ENCODE measurements around the gene NHEJ1. TPM values are rescaled to one million over a fixed set of nuclear protein-coding genes. Genes with fewer than 3 reads are reported as not detected.

Gene NHEJ1
- total and polyA plus RNA-seq, 4 donors: 6.1 to 13.5 (median 9.9) TPM

GRCh38 chr2:219109471-219109870 lies 51.1 kb downstream of the NHEJ1 start:
- H3K27ac ChIP-seq (ENCODE audit: low read depth in 1 of 2, low read length in 2 of 2): no peak overlapping the region
- WGBS: 70% methylated on average over 3 of the region's 3 CpGs
- DNase-seq (ENCODE audit: low spot score): no peak

GRCh38 chr2:219107758-219108157 lies 52.9 kb downstream of the NHEJ1 start:
- Histone ChIP-seq H3K4me1 (ENCODE audit: control insufficient read depth in 4 of 4, insufficient read depth in 4 of 4, low read length in 3 of 4) (peaks cover 3 to 25% (median 19%) of the 10 kb centered on the region in 4 donors), H3K9ac (ENCODE audit: low read depth in 1 of 2, low read length in 2 of 2) (no peak overlapping the region)

More at GRCh38 chr2:219109471-219109870, 51.1 kb downstream of the NHEJ1 start:
- Histone ChIP-seq H3K9ac (ENCODE audit: low read depth in 1 of 2, low read length in 2 of 2) (no peak overlapping the region), H3K4me1 (ENCODE audit: control insufficient read depth in 4 of 4, insufficient read depth in 4 of 4, low read length in 3 of 4) (peaks cover 3 to 34% (median 19%) of the 10 kb centered on the region in 4 donors), H3K36me3 (ENCODE audit: control insufficient read depth in 4 of 4, insufficient read depth in 3 of 4, low read depth in 1 of 4, low read length in 3 of 4) (no peaks in the 10 kb centered on the region), H3K4me3 (ENCODE audit: low read depth in 1 of 3, low read length in 3 of 3) (no peak overlapping the region), H3K9me3 (ENCODE audit: control insufficient read depth in 4 of 4, low read length in 3 of 4) (no peaks in the 10 kb centered on the region), H3K27me3 (ENCODE audit: control insufficient read depth in 4 of 4, insufficient read depth in 4 of 4, low read length in 3 of 4) (no peaks in the 10 kb centered on the region)
- TF ChIP-seq TAF1 (conservative IDR thresholded peaks at IDR 0.05) (no peak), MAX (IDR thresholded peaks at IDR 0.05) (no peak), YY1 (IDR thresholded peaks at IDR 0.05) (no peak), JUND (IDR thresholded peaks at IDR 0.05) (no peak), ATF3 (IDR thresholded peaks at IDR 0.05) (no peak), FOXA1 (IDR thresholded peaks at IDR 0.05) (no peak), CTCF (IDR thresholded peaks at IDR 0.05; ENCODE audit: low read depth, low read length, missing input control) (no peak), NR2F2 (IDR thresholded peaks at IDR 0.05) (no peak), RXRA (IDR thresholded peaks at IDR 0.05) (no peak), SP1 (IDR thresholded peaks at IDR 0.05) (no peak), HNF4G (IDR thresholded peaks at IDR 0.05) (no peak), ZBTB33 (IDR thresholded peaks at IDR 0.05) (no peak)

GRCh38 chr2:219106251-219106650 lies 54.4 kb downstream of the NHEJ1 start:
- Histone ChIP-seq H3K9ac (ENCODE audit: low read depth in 1 of 2, low read length in 2 of 2) (no peak overlapping the region), H3K27me3 (ENCODE audit: control insufficient read depth in 4 of 4, insufficient read depth in 4 of 4, low read length in 3 of 4) (no peaks in the 10 kb centered on the region), H3K36me3 (ENCODE audit: control insufficient read depth in 4 of 4, insufficient read depth in 3 of 4, low read depth in 1 of 4, low read length in 3 of 4) (no peaks in the 10 kb centered on the region), H3K4me3 (ENCODE audit: low read depth in 1 of 3, low read length in 3 of 3) (no peak overlapping the region), H3K9me3 (ENCODE audit: control insufficient read depth in 4 of 4, low read length in 3 of 4) (no peaks in the 10 kb centered on the region), H3K27ac (ENCODE audit: low read depth in 1 of 2, low read length in 2 of 2) (no peak overlapping the region), H3K4me1 (ENCODE audit: control insufficient read depth in 4 of 4, insufficient read depth in 4 of 4, low read length in 3 of 4) (peaks cover 2 to 11% (median 7%) of the 10 kb centered on the region in 4 donors)
- TF ChIP-seq FOXA1 (IDR thresholded peaks at IDR 0.05) (no peak), REST (IDR thresholded peaks at IDR 0.05) (no peak), HNF4G (IDR thresholded peaks at IDR 0.05) (no peak), EGR1 (IDR thresholded peaks at IDR 0.05; ENCODE audit: low read depth in 2 of 2) (no peak), CTCF (IDR thresholded peaks at IDR 0.05; ENCODE audit: low read depth, low read length, missing input control) (no peak)
- no peak for DNase-seq (ENCODE audit: low spot score)
- WGBS: 94% methylated on average over 3 of the region's 3 CpGs

More at GRCh38 chr2:219107758-219108157, 52.9 kb downstream of the NHEJ1 start:
- Histone ChIP-seq H3K4me3 (ENCODE audit: low read depth in 1 of 3, low read length in 3 of 3) (no peak overlapping the region), H3K36me3 (ENCODE audit: control insufficient read depth in 4 of 4, insufficient read depth in 3 of 4, low read depth in 1 of 4, low read length in 3 of 4) (no peaks in the 10 kb centered on the region), H3K9me3 (ENCODE audit: control insufficient read depth in 4 of 4, low read length in 3 of 4) (no peaks in the 10 kb centered on the region), H3K27ac (ENCODE audit: low read depth in 1 of 2, low read length in 2 of 2) (no peak overlapping the region), H3K27me3 (ENCODE audit: control insufficient read depth in 4 of 4, insufficient read depth in 4 of 4, low read length in 3 of 4) (no peaks in the 10 kb centered on the region)
- no peak for TF ChIP-seq ATF3 (IDR thresholded peaks at IDR 0.05)
- DNase-seq (ENCODE audit: low spot score): no peak
- WGBS: 58% methylated on average over 8 of the region's 8 CpGs
